ACHN (cell line): ENCODE data around the gene DPRX.
"Not testable (repeated sequence)": the region's sequence is repeated elsewhere in the genome, so short reads cannot be mapped to it uniquely, and the experiment has no call there.

Source experiments
- DNase-seq: peaks from one replicate; pipeline ENCODE4 v3.0.0-alpha.2; 2015
- in situ Hi-C: cut with HindIII; loops from 2 replicates; pipeline ENCODE4 v1.10.0; 2017; ENCODE audit warnings: low sequenced_read_pairs, low pct_ligation_motif_present, low pct_unique_long_range_greater_than_20kb

Gene DPRX

DNA sequence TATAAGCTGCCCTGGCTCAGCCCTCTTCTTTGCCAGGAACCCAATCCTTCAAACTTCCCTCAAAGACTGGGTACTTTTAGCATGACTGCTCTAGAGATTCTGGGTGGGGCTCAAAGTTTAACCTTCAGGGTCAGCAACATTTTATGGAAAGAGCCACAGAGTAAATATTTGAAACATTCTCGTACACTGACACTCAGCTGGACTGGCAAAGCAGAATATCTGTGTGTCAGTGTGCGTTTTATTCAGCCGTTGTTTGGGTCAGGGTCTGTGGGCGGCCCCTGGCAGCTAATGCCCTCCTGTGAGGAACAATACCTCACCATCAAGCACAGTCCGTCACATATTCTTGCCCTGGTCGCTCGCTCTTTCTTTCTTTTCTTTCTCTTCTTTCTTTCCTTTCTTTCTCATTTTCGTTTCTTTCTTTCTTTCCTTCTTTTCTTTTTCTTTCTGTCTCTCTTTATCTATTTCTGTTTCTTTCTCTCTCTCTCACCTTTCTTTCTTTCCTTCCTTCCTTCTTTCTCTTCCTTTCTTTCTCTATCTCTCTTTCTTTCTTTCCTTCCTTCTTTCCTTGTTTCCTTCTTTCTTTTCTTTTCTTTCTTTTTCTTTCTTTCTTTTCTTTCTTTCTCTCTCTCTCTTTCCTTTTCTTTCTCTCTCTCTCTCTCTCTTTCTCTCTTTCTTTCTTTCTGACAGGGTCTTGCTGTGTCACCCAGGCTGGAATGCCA lies 10.7 kb downstream of the DPRX start:
- in situ Hi-C loops, result no loop called here
- no peak for DNase-seq

DNA sequence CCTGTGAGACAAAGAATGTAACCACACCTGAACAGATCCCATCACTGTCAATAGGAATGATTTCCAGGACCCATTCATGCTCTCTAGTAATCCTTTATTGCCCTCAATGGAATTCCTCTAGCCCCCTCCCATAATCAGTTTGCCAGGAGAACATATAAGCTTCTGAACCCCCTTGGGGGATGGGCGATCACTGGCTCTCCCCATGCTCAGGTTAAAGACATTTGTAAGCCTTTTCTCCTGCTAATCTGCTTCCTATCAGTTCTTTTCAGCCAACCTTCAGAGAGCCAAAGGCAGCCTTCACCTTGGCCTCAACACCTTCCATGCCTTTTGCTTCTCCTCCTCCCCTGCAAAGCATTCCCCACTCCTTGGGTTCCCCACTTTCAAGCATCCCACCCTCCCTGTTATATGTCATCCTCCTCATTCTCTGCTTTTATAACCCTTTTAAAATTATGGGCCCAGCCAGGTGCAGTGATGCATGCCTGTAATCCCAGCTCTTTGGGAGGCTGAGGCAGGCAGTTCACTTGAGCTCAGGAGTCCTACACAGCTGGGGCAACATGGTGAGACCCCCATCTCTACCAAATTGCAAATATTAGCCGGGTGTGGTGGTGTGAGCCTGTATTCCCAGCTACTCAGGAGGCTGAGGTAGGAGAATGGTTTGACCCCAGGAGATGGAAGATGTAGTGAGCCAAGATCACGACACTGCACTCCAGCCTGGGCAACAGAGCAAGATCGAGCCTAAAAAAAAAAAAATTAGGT lies 12.4 kb downstream of the DPRX start:
- in situ Hi-C loops, result no loop called here

DNA sequence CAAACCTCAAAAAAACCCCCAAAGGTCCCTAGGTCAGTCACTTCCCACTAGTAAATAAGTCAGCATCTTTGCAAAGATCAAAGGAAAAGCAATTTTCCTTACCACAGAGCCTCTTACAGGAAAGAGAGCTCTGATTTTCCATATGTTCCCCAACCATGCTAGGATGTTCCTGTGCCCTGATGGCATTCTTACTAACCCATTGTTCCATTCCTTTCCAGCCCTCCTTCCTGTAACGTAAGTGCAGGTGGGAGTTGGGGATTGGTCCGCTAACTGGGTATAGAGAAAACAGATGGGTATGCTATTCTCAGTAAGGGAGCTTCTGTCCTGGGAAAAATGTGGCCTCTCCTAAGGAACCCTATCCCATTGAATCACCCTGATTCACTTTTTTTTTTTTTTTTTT lies 14.3 kb downstream of the DPRX start:
- DNase-seq, result no peak
- in situ Hi-C loops, result no loop called here

More for the DNA sequence above, 12.4 kb downstream of the DPRX start:
- DNase-seq, result no peak

DNA sequence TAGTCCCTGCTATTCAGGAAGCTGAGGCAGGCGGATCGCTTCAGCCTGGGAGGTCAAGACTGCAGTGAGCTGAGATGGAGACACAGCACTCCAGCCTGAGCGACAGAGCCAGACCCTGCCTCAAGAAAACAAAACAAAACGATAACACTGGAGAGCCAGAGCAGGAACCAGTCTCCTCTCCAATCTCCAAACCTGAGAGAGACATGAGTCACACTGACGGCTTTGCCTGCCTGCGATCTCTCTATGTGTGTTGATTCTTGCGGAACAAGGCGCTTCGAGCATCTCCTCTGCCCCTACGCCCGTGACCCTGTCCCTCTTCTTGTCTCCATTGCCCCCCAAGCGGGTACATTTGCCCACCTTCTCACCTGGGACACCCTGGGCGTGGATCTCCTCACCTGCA lies 15.6 kb downstream of the DPRX start:
- DNase-seq, result no peak

GRCh38 chr19:53647792-53648191 lies 16.0 kb downstream of the DPRX start:
- in situ Hi-C loops, result no loop called here
- DNase-seq, result no peak

More for the DNA sequence above, 15.6 kb downstream of the DPRX start:
- in situ Hi-C loops, result no loop called here

DNA sequence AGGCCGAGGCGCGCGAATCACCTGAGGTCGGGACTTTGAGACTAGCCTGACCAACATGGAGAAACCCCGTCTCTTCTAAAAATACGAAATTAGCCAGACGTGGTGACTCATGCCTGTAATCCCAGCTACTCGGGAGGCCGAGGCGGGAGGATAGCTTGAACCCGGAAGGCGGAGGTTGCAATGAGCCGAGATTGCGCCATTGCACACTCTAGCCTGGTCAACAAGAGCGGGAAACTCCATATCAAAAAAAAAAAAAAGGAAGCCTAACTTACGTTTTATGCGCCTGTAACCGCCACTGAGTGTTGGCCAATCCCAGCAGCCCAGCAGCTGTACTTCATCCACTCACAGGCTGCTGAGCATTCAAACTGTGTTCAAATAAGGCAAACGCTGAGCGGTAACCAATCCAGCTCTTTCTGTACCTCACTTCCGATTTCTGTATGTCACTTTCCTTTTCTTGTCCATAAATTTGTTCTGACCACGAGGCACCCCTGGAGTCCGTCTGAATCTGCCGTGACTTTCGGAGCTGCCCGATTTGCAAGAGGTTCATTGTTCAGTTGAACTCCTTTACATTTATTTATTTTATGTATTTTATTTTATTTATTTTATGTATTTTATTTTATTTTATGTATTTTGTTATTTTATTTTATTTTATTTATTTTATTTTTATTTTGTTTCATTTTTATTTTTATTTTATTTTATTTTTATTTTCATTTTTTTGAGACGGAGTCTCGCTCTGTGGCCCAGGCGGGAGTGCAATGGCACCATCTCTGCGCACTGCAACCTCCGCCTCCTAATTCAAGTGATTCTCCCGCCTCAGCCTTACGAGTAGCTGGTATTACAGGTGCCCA lies 18.2 kb downstream of the DPRX start:
- no peak for DNase-seq
- in situ Hi-C loops, result no loop called here

- in situ Hi-C loops, result no loop called here
Observed at GRCh38 chr19:53652476-53652875, 20.7 kb downstream of the DPRX start.

GRCh38 chr19:53655042-53655665 lies 23.4 kb downstream of the DPRX start:
- in situ Hi-C loops, result no loop called here
- DNase-seq, result no peak

More at GRCh38 chr19:53652476-53652875, 20.7 kb downstream of the DPRX start:
- DNase-seq, result no peak

GRCh38 chr19:53657330-53657729 lies 25.5 kb downstream of the DPRX start:
- no peak for DNase-seq
- in situ Hi-C loops, result no loop called here

- in situ Hi-C loops, result no loop called here
- no peak for DNase-seq
Observed at GRCh38 chr19:53657778-53658177, 26.0 kb downstream of the DPRX start.

- DNase-seq, result no peak
- in situ Hi-C loops, result no loop called here
Observed at GRCh38 chr19:53659292-53659691, 27.5 kb downstream of the DPRX start.

GRCh38 chr19:53660584-53660983 lies 28.8 kb downstream of the DPRX start:
- in situ Hi-C loops, result no loop called here
- no peak for DNase-seq

DNA sequence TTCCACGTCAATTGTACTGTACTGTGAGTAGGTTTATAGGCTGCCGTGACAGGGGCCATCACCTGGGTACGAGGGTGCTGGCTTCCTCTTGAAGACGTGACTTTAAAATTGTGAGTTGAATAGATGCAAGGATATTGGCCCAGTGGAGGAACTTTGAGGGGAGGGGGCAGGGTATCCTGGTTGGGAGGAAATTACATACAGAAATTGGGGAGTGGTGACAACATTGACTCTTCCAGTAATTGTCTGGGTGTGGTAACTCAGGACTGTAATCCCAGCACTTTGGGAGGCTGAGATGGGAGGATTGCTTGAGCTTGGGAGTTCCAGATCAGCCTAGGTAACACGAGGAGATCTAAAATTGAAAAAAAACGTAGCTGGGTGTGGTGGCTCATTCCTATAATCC lies 30.4 kb downstream of the DPRX start:
- no peak for DNase-seq
- in situ Hi-C loops, result no loop called here

DNA sequence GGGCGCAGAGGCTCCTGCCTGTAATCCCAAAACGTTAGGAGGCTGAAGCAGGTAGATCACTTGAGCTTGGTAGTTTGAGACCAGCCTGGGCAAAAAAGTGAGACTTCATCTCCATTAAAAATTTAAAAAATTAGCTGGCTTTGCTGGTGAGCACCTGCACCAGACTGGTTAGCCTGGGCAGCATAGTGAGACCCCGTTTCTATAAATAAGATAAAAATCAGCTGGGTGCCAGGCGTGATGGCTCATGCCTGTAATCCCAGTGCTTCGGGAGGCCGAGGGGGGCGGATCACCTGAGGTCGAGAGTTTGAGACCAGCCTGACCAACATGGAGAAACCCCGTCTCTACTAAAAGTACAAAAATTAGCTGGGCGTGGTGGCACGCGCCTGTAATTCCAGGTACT lies 32.4 kb downstream of the DPRX start:
- DNase-seq, result no peak
- in situ Hi-C loops, result no loop called here

DNA sequence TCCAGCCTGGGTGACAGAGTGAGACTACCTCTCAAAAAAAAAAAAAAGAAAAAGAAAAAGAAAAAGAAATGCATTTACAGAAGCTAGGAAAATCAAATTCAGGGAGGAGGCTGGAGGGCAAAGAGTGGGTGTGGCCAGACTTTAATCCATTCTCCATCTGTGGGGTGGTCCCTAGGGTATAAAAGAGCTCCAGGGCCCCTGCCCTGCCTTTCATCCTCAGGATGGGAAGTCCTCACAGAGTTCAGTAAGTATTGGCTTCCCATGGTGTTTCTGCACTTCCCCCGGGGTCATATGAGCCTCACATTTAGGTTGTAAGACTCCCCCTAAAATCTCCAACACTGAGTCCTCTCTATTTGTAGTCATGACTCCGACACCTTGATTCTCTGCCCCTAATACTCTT lies 33.0 kb downstream of the DPRX start:
- DNase-seq, result no peak
- in situ Hi-C loops, result no loop called here

DNA sequence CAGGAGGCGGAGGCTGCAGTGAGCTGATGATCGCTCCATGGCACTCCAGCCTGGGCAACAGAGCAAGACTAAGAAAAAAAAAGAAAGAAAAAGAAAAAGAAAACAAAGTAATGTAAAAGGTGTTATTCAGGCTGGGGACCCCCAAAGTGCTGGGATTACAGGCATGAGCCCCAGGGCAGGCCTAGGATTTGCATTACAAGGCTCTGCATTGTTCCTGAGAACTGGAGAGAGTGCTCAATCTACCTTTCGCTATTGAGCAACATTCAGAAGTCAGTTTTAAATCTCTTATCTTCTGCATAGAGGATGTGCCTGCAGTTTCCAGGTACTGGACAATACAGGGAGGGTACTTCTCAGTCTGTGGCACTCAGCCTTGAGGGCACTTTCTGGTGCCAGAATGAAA lies 34.5 kb downstream of the DPRX start:
- DNase-seq, in situ Hi-C loops: not testable (repeated sequence)

DNA sequence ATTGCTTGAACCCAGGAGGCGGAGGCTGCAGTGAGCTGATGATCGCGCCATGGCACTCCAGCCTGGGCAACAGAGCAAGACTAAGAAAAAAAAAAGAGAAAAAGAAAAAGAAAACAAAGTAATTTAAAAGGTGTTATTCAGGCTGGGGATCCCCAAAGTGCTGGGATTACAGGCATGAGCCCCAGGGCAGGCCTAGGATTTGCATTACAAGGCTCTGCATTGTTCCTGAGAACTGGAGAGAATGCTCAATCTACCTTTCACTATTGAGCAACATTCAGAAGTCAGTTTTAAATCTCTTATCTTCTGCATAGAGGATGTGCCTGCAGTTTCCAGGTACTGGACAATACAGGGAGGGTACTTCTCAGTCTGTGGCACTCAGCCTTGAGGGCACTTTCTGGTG lies 37.0 kb downstream of the DPRX start:
- DNase-seq, in situ Hi-C loops: not testable (repeated sequence)

DNA sequence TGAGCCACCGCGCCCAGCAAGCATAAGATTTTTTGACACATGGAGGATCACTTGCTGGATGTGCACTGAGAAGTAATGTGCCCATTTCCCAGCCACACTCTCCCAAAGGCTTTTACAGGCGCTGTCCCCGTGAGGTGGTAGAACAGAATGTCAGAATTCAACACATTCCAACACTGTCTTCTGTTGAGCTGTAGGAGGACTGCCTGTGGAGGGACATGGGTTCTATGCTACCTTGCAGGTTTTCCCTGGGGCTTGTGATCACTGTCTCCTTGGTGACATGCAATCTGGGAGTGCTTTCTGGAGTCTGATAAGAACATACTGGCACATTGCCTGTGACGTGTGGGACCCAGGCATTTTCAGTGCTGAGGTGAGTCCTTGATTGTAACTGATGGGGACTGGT lies 38.5 kb downstream of the DPRX start:
- in situ Hi-C loops, result no loop called here
- DNase-seq, result no peak

DNA sequence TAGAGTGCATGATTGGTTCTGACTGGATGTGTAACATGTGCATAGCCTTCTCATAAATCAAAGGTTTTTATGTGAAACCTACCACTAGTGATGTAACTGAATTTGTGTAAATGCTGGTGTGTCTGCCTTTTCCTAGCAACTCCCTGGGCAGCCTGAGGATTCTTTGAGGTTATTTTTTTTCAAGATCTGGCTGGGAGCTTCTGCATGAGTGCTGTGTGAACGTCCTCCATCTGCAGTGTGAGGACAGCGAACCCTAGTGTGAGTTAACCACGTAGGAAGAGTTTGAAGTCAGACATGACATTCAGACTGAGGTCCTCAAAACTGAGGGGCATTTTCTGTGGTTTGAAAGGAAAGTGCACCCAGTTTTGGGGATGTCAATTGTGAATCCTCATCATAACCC lies 39.9 kb downstream of the DPRX start:
- in situ Hi-C loops, result no loop called here
- DNase-seq, result no peak
